Fibroblast of pulmonary artery (primary cell): Measurements from ENCODE around the gene GPR78.

Source experiments
- DNase-seq: peaks from one replicate; pipeline ENCODE4 v3.0.0-alpha.2; 2010; ENCODE audit warnings: low read depth
- H3K4me3 ChIP-seq: replicated peaks from 2 replicates; pipeline ENCODE4 v1.5.1; 2011; ENCODE audit warnings: low read depth, mild to moderate bottlenecking, control low read depth, low read length, moderate library complexity
- CTCF ChIP-seq: IDR thresholded peaks from 2 replicates; pipeline ENCODE4 v1.5.1; 2011; ENCODE audit warnings: mild to moderate bottlenecking, control low read depth, low read length, inconsistent platforms; ENCODE audit errors: missing control alignments

The GPR78 gene

GRCh38 chr4:8586671-8587468, 6.7 kb downstream of the GPR78 start:
- DNase-seq: no peak
- no peak for TF ChIP-seq CTCF

GRCh38 chr4:8587469-8588195, 7.4 kb downstream of the GPR78 start:
- no peak for DNase-seq
- TF ChIP-seq CTCF: no peak
- no peak overlapping the region for H3K4me3 ChIP-seq

More at GRCh38 chr4:8586671-8587468, 6.7 kb downstream of the GPR78 start:
- no peak overlapping the region for H3K4me3 ChIP-seq

- DNase-seq: no peak
- no peak overlapping the region for H3K4me3 ChIP-seq
- no peak for TF ChIP-seq CTCF
These were observed 7.9 kb downstream of the GPR78 start for GRCh38 chr4:8588196-8588470.

DNA sequence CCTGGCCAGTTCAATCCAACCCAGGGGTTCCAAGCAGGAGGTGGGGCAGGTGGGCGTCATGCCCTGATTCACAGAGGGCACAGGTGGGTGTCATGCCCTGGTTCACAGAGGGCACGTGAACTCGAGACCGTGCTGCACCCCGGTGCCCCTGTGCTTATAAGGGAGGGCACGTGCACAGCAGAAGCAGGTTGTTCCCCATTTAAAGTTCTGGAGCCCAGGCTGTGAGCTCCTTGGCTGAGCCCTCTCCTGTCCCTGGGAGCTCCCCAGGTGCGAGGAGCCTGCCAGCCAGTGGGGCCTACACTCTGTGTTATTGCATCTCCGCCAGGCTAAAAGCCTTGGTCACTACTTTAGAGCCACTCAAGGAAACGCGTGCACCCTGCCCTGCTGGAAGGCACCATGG, 9.1 kb downstream of the GPR78 start:
- no peak overlapping the region for H3K4me3 ChIP-seq
- no peak for DNase-seq
- TF ChIP-seq CTCF: no peak

DNA sequence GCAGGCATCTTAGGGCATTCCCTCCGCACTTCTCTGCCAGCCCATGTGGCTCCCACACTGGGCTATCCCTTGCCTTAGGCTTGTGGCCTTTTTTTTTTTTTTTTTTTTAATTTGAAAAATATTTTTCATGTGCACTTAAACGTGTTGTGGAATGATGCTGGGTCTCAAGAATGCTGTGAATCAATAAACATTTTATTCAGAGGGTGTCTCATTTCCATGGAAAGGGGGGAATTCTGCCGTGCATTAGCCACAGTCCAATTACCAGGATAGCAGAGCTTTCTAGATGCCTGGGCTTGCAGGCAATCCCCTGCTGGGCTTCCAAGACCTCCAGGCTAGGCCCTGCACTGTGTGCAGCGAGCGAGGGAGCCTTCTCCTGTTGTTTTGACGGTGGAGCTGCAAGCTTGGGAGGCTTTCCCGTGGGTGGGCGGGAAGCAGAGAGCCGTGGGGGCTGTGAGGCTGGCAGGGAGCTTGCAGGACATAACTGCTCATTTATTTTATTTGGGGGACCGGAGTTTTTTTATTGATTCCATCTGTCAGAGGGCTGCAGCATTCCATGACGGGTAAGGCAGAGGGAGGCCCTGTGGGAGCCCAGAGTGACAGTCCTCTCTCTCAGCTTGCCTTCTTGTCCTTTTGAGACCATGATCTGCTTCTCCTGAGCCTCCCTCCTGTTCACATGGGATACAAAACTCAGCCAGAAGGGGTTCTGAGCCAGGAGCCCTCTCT, 9.8 kb downstream of the GPR78 start:
- no peak for TF ChIP-seq CTCF
- no peak overlapping the region for H3K4me3 ChIP-seq
- DNase-seq: no peak

DNA sequence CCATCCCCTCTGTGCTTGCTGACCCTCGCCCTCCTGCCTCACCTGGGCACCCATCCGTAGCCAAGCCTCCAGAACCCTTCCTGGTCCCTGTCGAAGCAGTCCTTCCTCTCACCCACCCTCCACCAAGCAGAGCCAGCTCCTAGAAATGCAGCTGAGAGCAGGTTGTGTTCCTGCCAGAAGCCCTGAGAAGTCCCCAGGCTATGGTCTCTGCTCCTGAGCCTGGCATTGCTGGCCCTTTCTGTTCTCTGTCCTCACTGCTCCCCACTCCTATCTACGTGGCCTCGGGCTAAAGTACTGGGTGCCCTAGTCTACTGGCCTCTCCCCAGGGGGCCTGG, 10.3 kb downstream of the GPR78 start:
- DNase-seq: no peak
- TF ChIP-seq CTCF: no peak
- H3K4me3 ChIP-seq: no peak overlapping the region
